DND-41 (cell line): ENCODE results near the gene ADCY1.

ENCODE experiments used
- ATAC-seq: fragments of 200-7000 bp; cut with Tn5 transposase; 3 replicates; pipeline ENCODE4 v1.9.1; 2021; ENCODE audit warnings: low read depth; ENCODE audit not compliant: insufficient read depth
- DNase-seq: peaks from one replicate; pipeline ENCODE4 v3.0.0-alpha.2; 2020
- H2AFZ ChIP-seq: 2 replicates; pipeline ENCODE4 v1.6.0; 2012; ENCODE audit warnings: low read depth, low read length
- H3K27ac ChIP-seq: 2 replicates; pipeline ENCODE4 v1.5.1; 2012; ENCODE audit warnings: low read length, inconsistent platforms
- H3K27me3 ChIP-seq: fragments of 200-600 bp; sonication (generic); 2 replicates; pipeline ENCODE4 v1.6.0; 2012; ENCODE audit warnings: low read length, mild to moderate bottlenecking, inconsistent platforms; ENCODE audit not compliant: insufficient read depth, poor library complexity
- H3K36me3 ChIP-seq: 2 replicates; pipeline ENCODE4 v1.5.1; 2012; ENCODE audit warnings: low read length, inconsistent platforms; ENCODE audit not compliant: insufficient read depth
- H3K4me1 ChIP-seq: 2 replicates; pipeline ENCODE4 v1.5.1; 2012; ENCODE audit warnings: mild to moderate bottlenecking, low read length; ENCODE audit not compliant: insufficient read depth
- H3K4me2 ChIP-seq: 2 replicates; pipeline ENCODE4 v1.6.0; 2012; ENCODE audit warnings: mild to moderate bottlenecking, moderate library complexity, low read length, inconsistent platforms; ENCODE audit not compliant: insufficient read depth
- H3K4me3 ChIP-seq, 2 experiments: fragments of 200-600 bp in 1 of 2; shearing (Covaris generic) in 1 of 2; 2 replicates each; pipeline ENCODE4 v1.5.1; 2012 to 2016; ENCODE audit warnings: inconsistent platforms in 2 of 2, low read length in 2 of 2, mild to moderate bottlenecking in 2 of 2, low read depth in 1 of 2, moderate library complexity in 1 of 2
- H3K79me2 ChIP-seq: 2 replicates; pipeline ENCODE4 v1.6.0; 2012; ENCODE audit warnings: low read length, inconsistent platforms; ENCODE audit not compliant: insufficient read depth
- H3K9ac ChIP-seq: 2 replicates; pipeline ENCODE4 v1.6.0; 2012; ENCODE audit warnings: low read depth, mild to moderate bottlenecking, inconsistent platforms, low read length, moderate library complexity
- H3K9me3 ChIP-seq: 2 replicates; pipeline ENCODE4 v1.5.1; 2012; ENCODE audit warnings: low read length, moderate library complexity, mild to moderate bottlenecking, inconsistent platforms; ENCODE audit not compliant: insufficient read depth, severe bottlenecking
- H4K20me1 ChIP-seq: 2 replicates; pipeline ENCODE4 v1.6.0; 2012; ENCODE audit warnings: low read length; ENCODE audit not compliant: insufficient read depth
- EZH2 ChIP-seq: IDR thresholded peaks from 3 replicates; pipeline ENCODE4 v1.6.1; 2012; ENCODE audit warnings: borderline replicate concordance, low read depth, mild to moderate bottlenecking, moderate library complexity, low read length, inconsistent platforms; ENCODE audit not compliant: severe bottlenecking
- TF ChIP-seq, protein P1 (sequence below): IDR thresholded peaks from 2 replicates; pipeline ENCODE4 v1.5.1; 2012; ENCODE audit warnings: borderline replicate concordance, low read length, moderate library complexity, mild to moderate bottlenecking; ENCODE audit not compliant: poor library complexity, severe bottlenecking; ENCODE audit errors: extremely low read depth

ADCY1 gene

DNA sequence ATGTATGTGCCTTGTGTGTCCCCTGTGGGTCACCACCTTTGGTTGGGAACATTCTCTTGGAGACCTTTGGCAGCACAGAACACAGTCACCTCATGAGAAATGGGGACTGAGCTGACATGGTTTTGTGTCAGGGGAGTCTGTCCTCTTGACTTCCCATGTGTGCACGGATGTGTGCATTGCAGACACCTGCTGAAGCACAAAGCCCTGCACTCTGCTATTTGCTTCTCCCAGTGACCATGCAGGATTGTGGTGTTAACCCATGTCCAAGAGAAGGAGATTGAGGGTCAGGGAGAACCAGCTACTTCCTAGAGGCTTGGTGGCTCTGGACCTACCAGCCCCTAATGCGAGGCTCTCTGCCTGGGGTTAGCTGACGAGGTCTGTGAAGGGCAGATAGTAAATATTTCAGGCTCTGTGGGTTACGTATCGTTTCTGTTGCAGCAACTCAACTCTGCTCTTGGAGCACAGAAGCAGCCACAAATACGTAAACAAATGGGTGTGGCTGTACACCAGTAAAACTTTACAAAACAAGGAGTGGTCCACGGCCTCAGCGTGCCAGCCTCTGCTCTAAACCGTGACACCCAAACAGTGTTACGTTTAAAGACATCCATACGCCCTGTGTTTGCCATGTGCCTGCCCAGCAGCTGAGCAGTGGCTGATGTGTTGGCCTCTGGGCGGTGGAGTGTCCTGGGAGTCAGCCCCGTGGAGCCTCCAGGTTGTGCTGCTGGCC is 51.7 kb downstream of the ADCY1 start:
- Histone ChIP-seq H3K9ac (no peak overlapping the region), H3K27me3 (no peaks in the 10 kb centered on the region), H3K36me3 (no peaks in the 10 kb centered on the region), H3K9me3 (no peaks in the 10 kb centered on the region), H2AFZ (no peak overlapping the region), H3K79me2 (no peaks in the 10 kb centered on the region), H3K27ac (no peak overlapping the region), H3K4me1 (no peaks in the 10 kb centered on the region), H4K20me1 (no peaks in the 10 kb centered on the region), H3K4me2 (no peak overlapping the region), H3K4me3 (no peak overlapping the region)
- ATAC-seq (no peak), DNase-seq (no peak)
- TF ChIP-seq EZH2, result no peak
- TF ChIP-seq, protein P1, sequence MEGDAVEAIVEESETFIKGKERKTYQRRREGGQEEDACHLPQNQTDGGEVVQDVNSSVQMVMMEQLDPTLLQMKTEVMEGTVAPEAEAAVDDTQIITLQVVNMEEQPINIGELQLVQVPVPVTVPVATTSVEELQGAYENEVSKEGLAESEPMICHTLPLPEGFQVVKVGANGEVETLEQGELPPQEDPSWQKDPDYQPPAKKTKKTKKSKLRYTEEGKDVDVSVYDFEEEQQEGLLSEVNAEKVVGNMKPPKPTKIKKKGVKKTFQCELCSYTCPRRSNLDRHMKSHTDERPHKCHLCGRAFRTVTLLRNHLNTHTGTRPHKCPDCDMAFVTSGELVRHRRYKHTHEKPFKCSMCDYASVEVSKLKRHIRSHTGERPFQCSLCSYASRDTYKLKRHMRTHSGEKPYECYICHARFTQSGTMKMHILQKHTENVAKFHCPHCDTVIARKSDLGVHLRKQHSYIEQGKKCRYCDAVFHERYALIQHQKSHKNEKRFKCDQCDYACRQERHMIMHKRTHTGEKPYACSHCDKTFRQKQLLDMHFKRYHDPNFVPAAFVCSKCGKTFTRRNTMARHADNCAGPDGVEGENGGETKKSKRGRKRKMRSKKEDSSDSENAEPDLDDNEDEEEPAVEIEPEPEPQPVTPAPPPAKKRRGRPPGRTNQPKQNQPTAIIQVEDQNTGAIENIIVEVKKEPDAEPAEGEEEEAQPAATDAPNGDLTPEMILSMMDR, result no peak

DNA sequence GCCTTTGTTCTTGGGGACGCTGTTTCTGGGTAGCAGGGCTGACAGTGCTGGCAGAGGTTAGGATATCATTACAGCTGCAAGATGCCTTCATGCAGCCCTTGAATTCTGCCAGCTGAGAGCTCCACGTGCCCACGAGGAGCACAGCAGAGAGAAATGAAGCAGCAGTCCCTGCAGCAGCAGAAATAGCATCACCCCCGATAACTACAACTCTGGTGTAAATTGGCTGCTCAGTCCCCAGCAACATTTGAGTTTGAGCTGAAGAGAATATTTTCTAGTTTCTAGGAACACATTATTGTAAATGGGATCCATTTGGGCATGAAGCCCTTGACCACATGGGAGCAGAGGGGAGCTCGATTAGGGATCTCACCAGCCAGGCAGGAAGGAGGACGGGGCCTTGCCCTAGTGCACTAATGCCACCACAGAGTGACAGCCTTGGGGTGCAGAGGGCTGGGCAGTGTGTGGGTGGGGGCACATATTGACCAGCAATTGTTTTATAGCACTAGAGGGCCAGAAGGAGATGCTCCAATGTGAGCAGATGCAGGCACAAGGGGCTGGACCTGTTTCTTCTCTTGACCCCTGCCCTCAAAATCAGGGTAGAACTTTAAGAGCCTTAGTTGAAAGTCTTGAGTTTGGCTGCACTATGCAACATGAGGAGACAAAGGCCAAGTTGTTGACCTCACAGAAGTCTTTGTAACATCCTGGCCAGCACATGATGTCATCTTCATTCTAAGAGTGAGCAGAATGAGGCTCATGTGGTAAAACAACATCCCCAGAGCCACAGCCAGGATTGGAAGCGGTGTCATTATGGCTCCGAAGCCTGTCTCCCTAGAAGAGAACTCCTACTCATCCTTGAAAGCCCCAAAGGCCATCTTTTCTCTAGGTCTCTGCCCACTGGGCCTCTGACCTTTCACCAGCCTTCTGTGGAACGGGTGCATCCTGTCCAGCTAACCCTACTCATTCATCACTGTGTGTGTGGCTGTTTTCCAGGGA is 52.6 kb downstream of the ADCY1 start:
- no peaks in the 10 kb centered on the region for H3K36me3 ChIP-seq
- H2AFZ ChIP-seq, result no peak overlapping the region
- H3K4me3 ChIP-seq, result no peak overlapping the region
- no peaks in the 10 kb centered on the region for H3K9me3 ChIP-seq
- no peak overlapping the region for H3K4me2 ChIP-seq
- no peak overlapping the region for H3K9ac ChIP-seq
- H4K20me1 ChIP-seq, result no peaks in the 10 kb centered on the region
- no peak overlapping the region for H3K27ac ChIP-seq
- H3K79me2 ChIP-seq, result no peaks in the 10 kb centered on the region
- TF ChIP-seq, protein P1, result no peak
- no peak for TF ChIP-seq EZH2
- H3K4me1 ChIP-seq, result no peaks in the 10 kb centered on the region
- ATAC-seq (no peak), DNase-seq (no peak)
- H3K27me3 ChIP-seq, result no peaks in the 10 kb centered on the region

DNA sequence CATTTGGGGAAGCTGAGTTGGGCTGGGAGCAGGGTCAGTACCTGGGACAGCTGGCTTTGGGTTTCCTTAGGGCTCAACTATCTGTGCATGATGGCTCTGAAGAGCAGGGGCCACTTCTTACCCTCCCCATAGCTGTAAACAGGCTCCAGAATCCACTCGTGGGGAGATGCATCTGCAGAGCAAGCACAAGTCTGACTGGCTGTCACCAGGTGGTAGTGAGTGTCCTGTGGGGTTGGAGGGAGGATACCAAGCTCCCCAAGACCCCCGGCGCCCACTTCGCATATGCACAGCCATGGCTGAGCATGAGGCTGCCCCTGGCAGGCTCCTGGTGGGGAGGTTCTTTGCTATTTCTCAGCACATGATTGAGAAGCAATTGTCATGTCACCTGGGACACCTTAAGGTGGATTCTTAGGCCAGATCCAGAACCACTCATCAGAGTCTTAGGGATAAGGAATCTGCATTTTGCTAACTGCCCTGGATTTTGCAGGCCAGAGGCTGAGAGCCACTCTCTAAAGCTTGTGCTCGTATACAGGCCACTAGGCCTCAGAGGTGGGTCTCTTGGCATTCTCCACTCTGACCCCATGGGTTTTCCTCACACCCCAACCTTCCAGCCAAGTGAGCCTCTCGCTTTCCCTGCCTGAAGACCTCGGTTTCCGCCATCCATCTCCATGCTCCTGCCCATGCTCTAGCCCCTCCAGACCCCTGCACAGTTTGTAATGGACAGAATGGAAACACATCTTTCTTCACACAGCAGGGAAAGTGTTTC is 53.7 kb downstream of the ADCY1 start:
- no peak for ATAC-seq
- Histone ChIP-seq H3K4me1 (no peaks in the 10 kb centered on the region), H3K79me2 (no peaks in the 10 kb centered on the region), H4K20me1 (no peaks in the 10 kb centered on the region), H3K36me3 (no peaks in the 10 kb centered on the region), H3K27ac (no peak overlapping the region), H3K4me2 (no peak overlapping the region), H3K9ac (no peak overlapping the region), H3K4me3 (no peak overlapping the region), H3K9me3 (no peaks in the 10 kb centered on the region), H3K27me3 (no peaks in the 10 kb centered on the region), H2AFZ (no peak overlapping the region)
- no peak for DNase-seq
- TF ChIP-seq, protein P1, result no peak
- TF ChIP-seq EZH2, result no peak
